OCI-LY3 (cell line): ENCODE measurements around the gene C9orf43.
"Not testable (repeated sequence)": the region's sequence is repeated elsewhere in the genome, so short reads cannot be mapped to it uniquely, and the experiment has no call there.

Experiments
- H2AFZ ChIP-seq: fragments of 200-600, 300-600 bp; shearing (Covaris generic); 2 replicates; pipeline ENCODE4 v1.6.0; 2014; ENCODE audit warnings: antibody characterized with exemption, low read depth, low read length
- H3K27ac ChIP-seq: fragments of 200-600, 300-600 bp; sonication (generic); 2 replicates; pipeline ENCODE4 v1.5.1; 2014; ENCODE audit warnings: mild to moderate bottlenecking, low read length, moderate library complexity, mixed read lengths
- H3K27me3 ChIP-seq: fragments of 200-600, 300-600 bp; sonication (generic); 2 replicates; pipeline ENCODE4 v1.6.1; 2014; ENCODE audit warnings: low read depth, low read length, mixed read lengths
- H3K36me3 ChIP-seq: fragments of 200-600, 300-600 bp; sonication (generic); replicated peaks from 2 replicates; pipeline ENCODE3; 2014; ENCODE audit warnings: low read depth, low read length, mixed read lengths
- H3K4me1 ChIP-seq: fragments of 300-600, 200-600 bp; sonication (generic); 2 replicates; pipeline ENCODE4 v1.6.1; 2014; ENCODE audit warnings: low read length, mixed read lengths
- H3K4me2 ChIP-seq: fragments of 200-600, 300-600 bp; sonication (generic); 2 replicates; pipeline ENCODE4 v1.6.1; 2014; ENCODE audit warnings: low read length, mixed read lengths
- H3K4me3 ChIP-seq: fragments of 300-600, 200-600 bp; sonication (generic); 2 replicates; pipeline ENCODE4 v1.5.1; 2014; ENCODE audit warnings: antibody characterized with exemption, mild to moderate bottlenecking, low read length, moderate library complexity
- H3K79me2 ChIP-seq: fragments of 300-600, 200-600 bp; shearing (Covaris generic); 2 replicates; pipeline ENCODE4 v1.6.1; 2014; ENCODE audit warnings: mild to moderate bottlenecking, low read length, mixed read lengths
- H3K9ac ChIP-seq: fragments of 300-600, 200-600 bp; shearing (Covaris generic); 2 replicates; pipeline ENCODE4 v1.6.0; 2014; ENCODE audit warnings: mild to moderate bottlenecking, low read length, moderate library complexity
- H3K9me3 ChIP-seq: fragments of 200-600, 300-600 bp; shearing (Covaris generic); 2 replicates; pipeline ENCODE4 v1.6.1; 2014; ENCODE audit warnings: low read length, mixed read lengths; ENCODE audit not compliant: insufficient read depth
- H4K20me1 ChIP-seq: fragments of 200-600, 300-600 bp; sonication (generic); 2 replicates; pipeline ENCODE4 v1.6.1; 2016; ENCODE audit warnings: low read length, mixed read lengths; ENCODE audit not compliant: insufficient read depth
- EZH2phosphoT487 ChIP-seq: fragments of 200-600 bp; shearing (Covaris generic); IDR thresholded peaks from 2 replicates; pipeline ENCODE4 v1.6.1; 2018; ENCODE audit warnings: antibody characterized with exemption, mixed run types, low read depth
- TF ChIP-seq, protein P1 (sequence below): fragments of 200-600, 300-600 bp; sonication (generic); IDR thresholded peaks from 2 replicates; pipeline ENCODE4 v1.5.1; 2014; ENCODE audit warnings: antibody characterized with exemption, low read length, low read depth

C9orf43 gene

DNA sequence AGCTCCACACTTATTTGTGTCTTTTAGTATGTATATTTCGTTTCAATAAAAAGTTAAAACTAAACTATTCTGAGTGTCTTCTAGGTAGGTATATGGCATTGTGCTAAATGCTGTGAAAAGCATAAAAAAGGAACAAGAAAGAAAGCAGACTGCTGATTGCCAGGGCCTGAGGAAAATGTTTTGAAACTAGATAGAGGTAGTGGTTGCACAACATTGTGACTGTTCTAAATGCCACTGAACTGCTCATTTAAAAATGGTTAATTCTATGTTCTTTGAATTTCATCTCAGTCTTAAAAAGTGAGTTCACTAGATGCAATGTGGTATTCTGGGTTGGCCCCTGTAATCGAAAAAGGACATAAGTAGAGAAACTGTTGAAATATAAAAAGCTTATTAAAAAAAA, 6.9 kb upstream of the C9orf43 start:
- H2AFZ ChIP-seq: no peak overlapping the region
- no peak overlapping the region for H3K4me2 ChIP-seq
- no peak overlapping the region for H3K27ac ChIP-seq
- no peak overlapping the region for H3K4me3 ChIP-seq
- no peak overlapping the region for H3K9ac ChIP-seq
- H3K79me2 ChIP-seq: peaks cover 12% of the 10 kb centered on the region
- H3K4me1 ChIP-seq: peaks cover 9% of the 10 kb centered on the region
- H3K9me3 ChIP-seq: no peaks in the 10 kb centered on the region
- no peaks in the 10 kb centered on the region for H3K27me3 ChIP-seq
- no peaks in the 10 kb centered on the region for H4K20me1 ChIP-seq
- TF ChIP-seq, protein P1, sequence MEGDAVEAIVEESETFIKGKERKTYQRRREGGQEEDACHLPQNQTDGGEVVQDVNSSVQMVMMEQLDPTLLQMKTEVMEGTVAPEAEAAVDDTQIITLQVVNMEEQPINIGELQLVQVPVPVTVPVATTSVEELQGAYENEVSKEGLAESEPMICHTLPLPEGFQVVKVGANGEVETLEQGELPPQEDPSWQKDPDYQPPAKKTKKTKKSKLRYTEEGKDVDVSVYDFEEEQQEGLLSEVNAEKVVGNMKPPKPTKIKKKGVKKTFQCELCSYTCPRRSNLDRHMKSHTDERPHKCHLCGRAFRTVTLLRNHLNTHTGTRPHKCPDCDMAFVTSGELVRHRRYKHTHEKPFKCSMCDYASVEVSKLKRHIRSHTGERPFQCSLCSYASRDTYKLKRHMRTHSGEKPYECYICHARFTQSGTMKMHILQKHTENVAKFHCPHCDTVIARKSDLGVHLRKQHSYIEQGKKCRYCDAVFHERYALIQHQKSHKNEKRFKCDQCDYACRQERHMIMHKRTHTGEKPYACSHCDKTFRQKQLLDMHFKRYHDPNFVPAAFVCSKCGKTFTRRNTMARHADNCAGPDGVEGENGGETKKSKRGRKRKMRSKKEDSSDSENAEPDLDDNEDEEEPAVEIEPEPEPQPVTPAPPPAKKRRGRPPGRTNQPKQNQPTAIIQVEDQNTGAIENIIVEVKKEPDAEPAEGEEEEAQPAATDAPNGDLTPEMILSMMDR: no peak
- no peak for TF ChIP-seq EZH2phosphoT487
- peaks cover 8% of the 10 kb centered on the region for H3K36me3 ChIP-seq

DNA sequence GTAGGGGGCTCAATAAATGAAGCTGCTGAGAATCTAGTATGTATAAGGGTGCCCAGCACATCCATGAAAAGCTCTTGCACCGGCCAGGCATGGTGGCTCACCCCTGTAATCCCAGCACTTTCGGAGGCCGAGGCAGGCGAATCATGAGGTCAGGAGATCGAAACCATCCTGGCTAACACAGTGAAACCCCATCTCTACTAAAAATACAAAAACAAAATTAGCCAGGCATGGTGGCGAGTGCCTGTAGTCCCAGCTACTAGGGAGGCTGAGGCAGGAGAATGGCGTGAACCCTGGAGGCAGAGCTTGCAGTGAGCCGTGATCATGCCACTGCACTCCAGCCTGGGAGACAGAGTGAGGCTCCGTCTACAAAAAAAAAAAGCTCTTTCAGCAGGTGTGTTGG, 4.2 kb upstream of the C9orf43 start:
- not testable (repeated sequence) for H3K4me1 ChIP-seq

DNA sequence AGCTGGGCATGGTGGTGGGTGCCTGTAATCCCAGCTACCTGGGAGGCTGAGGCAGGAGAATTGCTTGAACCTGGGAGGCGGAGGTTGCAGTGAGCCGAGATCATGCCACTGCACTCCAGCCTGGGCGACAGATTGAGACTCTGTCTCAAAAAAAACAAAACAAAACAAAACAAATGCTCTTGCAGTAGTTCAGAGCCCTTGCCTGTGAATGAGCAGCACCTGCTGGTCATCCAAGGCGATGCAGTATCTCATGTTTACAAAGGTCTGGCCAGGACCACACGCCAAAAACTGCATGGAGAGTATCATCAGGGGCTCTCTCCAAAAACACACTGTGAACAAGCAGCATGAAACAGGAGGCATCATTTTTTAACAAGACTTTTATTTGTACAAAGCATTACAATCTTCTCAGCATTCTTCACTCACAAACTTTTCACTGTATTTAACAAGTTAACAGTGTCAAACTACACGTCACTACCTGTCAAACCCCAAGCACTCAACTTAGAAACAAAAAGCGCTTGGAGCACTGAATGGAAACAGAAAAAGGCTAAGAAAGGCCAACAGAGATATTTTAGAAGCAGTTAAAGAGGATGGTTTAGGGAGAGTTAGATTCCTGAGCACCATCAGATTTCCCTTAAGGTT, 3.6 kb upstream of the C9orf43 start:
- not testable (repeated sequence) for H3K9ac ChIP-seq
- TF ChIP-seq, protein P1: peak; percentile 63

More for the DNA sequence above, 4.2 kb upstream of the C9orf43 start:
- not testable (repeated sequence) for H3K27me3 ChIP-seq, H3K9me3 ChIP-seq, H4K20me1 ChIP-seq, H3K4me2 ChIP-seq, H2AFZ ChIP-seq, H3K9ac ChIP-seq, H3K36me3 ChIP-seq, H3K4me3 ChIP-seq, H3K27ac ChIP-seq
- peaks cover 27% of the 10 kb centered on the region for H3K79me2 ChIP-seq

DNA sequence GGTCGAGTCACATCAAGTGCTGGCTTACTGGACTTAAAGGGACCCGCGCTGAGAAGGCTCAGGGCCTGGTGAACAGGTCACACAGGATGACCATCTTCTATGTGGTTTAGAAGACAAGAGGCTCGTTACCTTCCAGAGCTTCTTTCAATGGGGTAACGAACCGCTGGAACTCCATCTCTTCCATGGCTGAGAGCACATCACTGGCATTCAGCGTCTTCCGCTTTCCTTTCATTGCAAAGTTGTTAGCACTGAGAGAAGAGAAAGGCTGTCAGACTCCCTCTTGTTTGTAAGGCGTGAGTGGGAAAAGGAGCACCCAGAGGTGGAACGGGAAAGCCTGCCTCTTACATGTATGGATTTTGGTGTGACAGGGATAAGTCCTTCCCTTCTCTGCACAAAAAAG, 1.1 kb upstream of the C9orf43 start:
- H3K9ac ChIP-seq: peak overlapping the region; percentile 96
- peak overlapping the region; percentile 92 for H3K4me2 ChIP-seq
- no peaks in the 10 kb centered on the region for H3K9me3 ChIP-seq
- H2AFZ ChIP-seq: no peak overlapping the region
- H3K27ac ChIP-seq: peak overlapping the region; percentile 87
- peaks cover 27% of the 10 kb centered on the region for H3K79me2 ChIP-seq
- no peak for TF ChIP-seq EZH2phosphoT487
- TF ChIP-seq, protein P1: no peak
- no peaks in the 10 kb centered on the region for H3K27me3 ChIP-seq
- peaks cover 12% of the 10 kb centered on the region for H3K4me1 ChIP-seq
- H4K20me1 ChIP-seq: no peaks in the 10 kb centered on the region
- H3K36me3 ChIP-seq: peaks cover 9% of the 10 kb centered on the region
- peak overlapping the region; percentile 81 for H3K4me3 ChIP-seq

More for the DNA sequence above, 3.6 kb upstream of the C9orf43 start:
- H3K9me3 ChIP-seq, H3K4me1 ChIP-seq, H3K4me2 ChIP-seq, H3K27ac ChIP-seq, H3K36me3 ChIP-seq, H2AFZ ChIP-seq, H4K20me1 ChIP-seq, H3K4me3 ChIP-seq, H3K27me3 ChIP-seq: not testable (repeated sequence)
- peaks cover 27% of the 10 kb centered on the region for H3K79me2 ChIP-seq

DNA sequence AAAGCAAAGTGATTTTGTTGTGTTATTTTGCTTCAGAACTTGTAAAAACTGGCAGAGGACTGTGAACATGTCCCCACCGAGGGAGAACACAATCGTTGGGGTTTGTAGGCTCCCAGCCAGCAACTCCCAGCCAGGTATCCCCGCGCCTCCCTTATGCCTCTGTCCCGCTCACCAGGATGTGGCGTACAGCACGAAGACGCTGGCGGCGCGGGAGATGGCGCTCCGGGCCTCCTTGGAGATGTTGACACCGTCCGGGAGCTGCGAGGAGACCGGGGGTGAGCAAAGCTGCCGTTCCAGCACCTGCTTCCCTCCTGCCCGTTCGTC, 702 bp upstream of the C9orf43 start:
- Histone ChIP-seq H2AFZ (no peak overlapping the region; the same call in 1 of the 2 replicates), H3K79me2 (peaks cover 27% of the 10 kb centered on the region), H3K27me3 (no peaks in the 10 kb centered on the region), H3K9ac (peak overlapping the region; percentile 96), H3K4me3 (peak overlapping the region; percentile 81), H3K36me3 (peaks cover 9% of the 10 kb centered on the region), H4K20me1 (no peaks in the 10 kb centered on the region), H3K27ac (peak overlapping the region; percentile 87), H3K4me1 (peaks cover 12% of the 10 kb centered on the region), H3K4me2 (peak overlapping the region; percentile 92), H3K9me3 (no peaks in the 10 kb centered on the region)
- TF ChIP-seq, protein P1: no peak
- TF ChIP-seq EZH2phosphoT487: no peak
